Lower leg skin (tissue), 3 donors: ENCODE data around the gene RTBDN.

Experiments used
- POLR2A ChIP-seq, 2 donors: fragments of 450-650 bp; IDR thresholded peaks; one replicate each; pipeline ENCODE4 v1.6.1; 2016 to 2017; ENCODE audit warnings: antibody characterized with exemption in 2 of 2, mild to moderate bottlenecking in 1 of 2, moderate library complexity in 1 of 2
- TF ChIP-seq, protein P1 (sequence below), 3 donors: fragments of 450-650 bp; IDR thresholded peaks; one replicate each; pipeline ENCODE4 v1.5.1; 2016; ENCODE audit warnings: antibody characterized with exemption in 3 of 3, mild to moderate bottlenecking in 3 of 3, moderate library complexity in 2 of 3

DNA sequence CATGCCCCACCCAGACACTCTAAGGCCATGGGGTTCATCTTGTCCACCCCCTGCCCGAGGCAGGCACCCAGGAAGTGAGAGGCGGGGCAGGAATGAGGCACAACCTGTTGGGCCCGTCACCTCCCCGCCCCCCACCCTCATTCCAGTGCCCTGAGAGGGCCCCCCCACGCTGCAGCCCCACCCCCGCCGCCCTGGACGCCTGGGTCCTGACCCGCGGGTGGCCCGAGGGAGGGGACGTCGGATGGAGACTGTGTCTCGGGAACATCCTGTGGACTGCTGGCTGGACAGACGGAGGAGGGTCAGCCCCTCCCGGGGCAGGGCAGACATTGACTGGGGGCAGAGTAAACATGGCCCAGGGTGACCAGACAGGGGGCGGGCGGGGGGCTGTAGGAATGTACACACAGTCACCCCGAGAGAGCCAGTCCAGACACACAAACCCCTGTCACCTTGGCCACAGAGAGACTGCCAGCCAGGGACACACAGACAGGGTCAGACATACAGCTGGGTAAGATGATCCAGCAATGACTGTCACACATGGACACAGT lies 50.5 kb downstream of the RTBDN start:
- TF ChIP-seq, protein P1, sequence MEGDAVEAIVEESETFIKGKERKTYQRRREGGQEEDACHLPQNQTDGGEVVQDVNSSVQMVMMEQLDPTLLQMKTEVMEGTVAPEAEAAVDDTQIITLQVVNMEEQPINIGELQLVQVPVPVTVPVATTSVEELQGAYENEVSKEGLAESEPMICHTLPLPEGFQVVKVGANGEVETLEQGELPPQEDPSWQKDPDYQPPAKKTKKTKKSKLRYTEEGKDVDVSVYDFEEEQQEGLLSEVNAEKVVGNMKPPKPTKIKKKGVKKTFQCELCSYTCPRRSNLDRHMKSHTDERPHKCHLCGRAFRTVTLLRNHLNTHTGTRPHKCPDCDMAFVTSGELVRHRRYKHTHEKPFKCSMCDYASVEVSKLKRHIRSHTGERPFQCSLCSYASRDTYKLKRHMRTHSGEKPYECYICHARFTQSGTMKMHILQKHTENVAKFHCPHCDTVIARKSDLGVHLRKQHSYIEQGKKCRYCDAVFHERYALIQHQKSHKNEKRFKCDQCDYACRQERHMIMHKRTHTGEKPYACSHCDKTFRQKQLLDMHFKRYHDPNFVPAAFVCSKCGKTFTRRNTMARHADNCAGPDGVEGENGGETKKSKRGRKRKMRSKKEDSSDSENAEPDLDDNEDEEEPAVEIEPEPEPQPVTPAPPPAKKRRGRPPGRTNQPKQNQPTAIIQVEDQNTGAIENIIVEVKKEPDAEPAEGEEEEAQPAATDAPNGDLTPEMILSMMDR (IDR thresholded peaks at IDR 0.05): no peak
- no peak for TF ChIP-seq POLR2A (IDR thresholded peaks at IDR 0.05)
